Breast epithelium (tissue), 4 donors: ENCODE measurements around the gene TMTC1. TPM values are rescaled to one million over a fixed set of nuclear protein-coding genes. Genes with fewer than 3 reads are reported as not detected.
"Not testable (repeated sequence)": the region's sequence is repeated elsewhere in the genome, so short reads cannot be mapped to it uniquely, and the experiment has no call there.

Experiments
- DNase-seq, 2 donors: peaks; one replicate each; pipeline ENCODE4 v3.0.0-alpha.2; 2019; ENCODE audit warnings: low spot score in 2 of 2
- H3K27ac ChIP-seq, 2 donors: fragments of 200-600 bp; sonication (generic) in 1 of 2; one replicate each; pipeline ENCODE4 v1.5.1; 2016 to 2019; ENCODE audit warnings: mild to moderate bottlenecking in 1 of 2
- H3K27me3 ChIP-seq, 2 donors: fragments of 200-600 bp; sonication (generic) in 1 of 2; one replicate each; pipeline versions ENCODE4 v1.5.1 to v1.6.0; 2017 to 2019; ENCODE audit warnings: control low read depth in 1 of 2, mild to moderate bottlenecking in 1 of 2
- H3K36me3 ChIP-seq: fragments of 200-600 bp; one replicate; pipeline ENCODE4 v1.5.1; 2019
- H3K4me1 ChIP-seq, 2 donors: fragments of 200-600 bp; sonication (generic); one replicate each; pipeline ENCODE4 v1.5.1; 2016 to 2019; ENCODE audit warnings: control low read depth in 1 of 2
- H3K4me3 ChIP-seq, 3 donors: fragments of 200-600 bp; sonication (generic); 1 replicate in 2 of 3; 2 replicates in 1 of 3; pipeline ENCODE4 v1.5.1; 2016 to 2019; ENCODE audit warnings: mild to moderate bottlenecking in 3 of 3, moderate library complexity in 2 of 3
- H3K9me3 ChIP-seq, 2 donors: fragments of 200-600 bp; sonication (generic) in 1 of 2; one replicate each; pipeline ENCODE4 v1.5.1; 2016 to 2019; ENCODE audit warnings: control low read depth in 1 of 2
- POLR2A ChIP-seq: fragments of 450-650 bp; IDR thresholded peaks from one replicate; pipeline ENCODE4 v1.6.1; 2016; ENCODE audit warnings: antibody characterized with exemption, mild to moderate bottlenecking, moderate library complexity
- POLR2AphosphoS5 ChIP-seq, 3 donors: sonication (generic); formaldehyde crosslinking; IDR thresholded peaks; one replicate each; pipeline ENCODE4 v1.6.1; 2017; ENCODE audit warnings: antibody characterized with exemption in 3 of 3
- intact Hi-C: fragments of 100-400 bp; cut with DNase I; formaldehyde crosslinking; loops from one replicate; pipeline ENCODE4 v1.15.1; 2023; ENCODE audit warnings: low total_unique reads
- total RNA-seq, 3 donors: library from RNA; depleted of rRNA; stranded (reverse); fragments of >200 nt; gene quantifications; one replicate each; pipeline ENCODE4 v1.1.0, GENCODE V29; 2016
- TF ChIP-seq, protein P1 (sequence below), 3 donors: fragments of 450-650 bp; IDR thresholded peaks; one replicate each; pipeline ENCODE4 v1.5.1; 2016 to 2017; ENCODE audit warnings: antibody characterized with exemption in 3 of 3, mild to moderate bottlenecking in 3 of 3, moderate library complexity in 3 of 3

Gene TMTC1
- total RNA-seq, 3 donors from 2014 or later = 49.9 to 87.2 (median 71.8) TPM

GRCh38 chr12:29816874-29817725, 33.4 kb upstream of the TMTC1 start:
- TF ChIP-seq POLR2A (no peak), POLR2AphosphoS5 (IDR thresholded peaks at IDR 0.05) (no peak)
- Histone ChIP-seq H3K36me3 (no peaks in the 10 kb centered on the region), H3K4me1 (no peaks in the 10 kb centered on the region), H3K27me3 (no peaks in the 10 kb centered on the region), H3K9me3 (no peaks in the 10 kb centered on the region), H3K27ac (no peak overlapping the region), H3K4me3 (no peak overlapping the region)
- intact Hi-C loops = no loop called here
- DNase-seq = no peak

GRCh38 chr12:29809616-29810361, 26.0 kb upstream of the TMTC1 start:
- not testable (repeated sequence) for DNase-seq

GRCh38 chr12:29807129-29807528, 23.4 kb upstream of the TMTC1 start:
- Histone ChIP-seq H3K9me3 (no peaks in the 10 kb centered on the region), H3K36me3 (no peaks in the 10 kb centered on the region), H3K4me1 (no peaks in the 10 kb centered on the region), H3K27me3 (no peaks in the 10 kb centered on the region), H3K27ac (no peak overlapping the region), H3K4me3 (no peak overlapping the region)
- DNase-seq = no peak
- TF ChIP-seq POLR2AphosphoS5 (IDR thresholded peaks at IDR 0.05) (no peak), POLR2A (no peak)
- TF ChIP-seq, protein P1, sequence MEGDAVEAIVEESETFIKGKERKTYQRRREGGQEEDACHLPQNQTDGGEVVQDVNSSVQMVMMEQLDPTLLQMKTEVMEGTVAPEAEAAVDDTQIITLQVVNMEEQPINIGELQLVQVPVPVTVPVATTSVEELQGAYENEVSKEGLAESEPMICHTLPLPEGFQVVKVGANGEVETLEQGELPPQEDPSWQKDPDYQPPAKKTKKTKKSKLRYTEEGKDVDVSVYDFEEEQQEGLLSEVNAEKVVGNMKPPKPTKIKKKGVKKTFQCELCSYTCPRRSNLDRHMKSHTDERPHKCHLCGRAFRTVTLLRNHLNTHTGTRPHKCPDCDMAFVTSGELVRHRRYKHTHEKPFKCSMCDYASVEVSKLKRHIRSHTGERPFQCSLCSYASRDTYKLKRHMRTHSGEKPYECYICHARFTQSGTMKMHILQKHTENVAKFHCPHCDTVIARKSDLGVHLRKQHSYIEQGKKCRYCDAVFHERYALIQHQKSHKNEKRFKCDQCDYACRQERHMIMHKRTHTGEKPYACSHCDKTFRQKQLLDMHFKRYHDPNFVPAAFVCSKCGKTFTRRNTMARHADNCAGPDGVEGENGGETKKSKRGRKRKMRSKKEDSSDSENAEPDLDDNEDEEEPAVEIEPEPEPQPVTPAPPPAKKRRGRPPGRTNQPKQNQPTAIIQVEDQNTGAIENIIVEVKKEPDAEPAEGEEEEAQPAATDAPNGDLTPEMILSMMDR (IDR thresholded peaks at IDR 0.05) = no peak
- intact Hi-C loops = no loop called here

More at GRCh38 chr12:29809616-29810361, 26.0 kb upstream of the TMTC1 start:
- H3K4me1 ChIP-seq, H3K4me3 ChIP-seq, H3K27me3 ChIP-seq, H3K36me3 ChIP-seq, H3K27ac ChIP-seq, intact Hi-C loops, H3K9me3 ChIP-seq: not testable (repeated sequence)

DNA sequence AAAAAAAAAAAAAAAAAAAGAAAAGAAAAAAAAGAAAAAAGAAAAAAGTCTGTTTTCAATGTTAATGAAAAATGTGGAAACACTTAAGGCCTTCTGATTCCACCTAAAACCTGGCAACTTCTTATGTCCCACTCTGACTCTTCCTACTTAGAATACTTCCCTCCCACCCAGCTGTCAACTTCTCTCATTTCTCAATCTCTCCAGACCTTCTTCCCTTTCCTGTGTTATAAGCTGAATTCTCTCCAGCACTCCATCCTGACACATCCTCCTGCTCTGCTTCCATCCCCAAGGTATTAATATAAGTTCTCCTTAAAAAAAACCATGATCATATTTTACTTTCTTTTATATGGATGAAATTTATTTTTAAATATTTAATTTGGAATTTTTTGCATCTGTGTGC, 20.3 kb upstream of the TMTC1 start:
- Histone ChIP-seq H3K9me3 (no peaks in the 10 kb centered on the region), H3K27ac (no peak overlapping the region), H3K4me1 (no peaks in the 10 kb centered on the region), H3K4me3 (no peak overlapping the region), H3K27me3 (no peaks in the 10 kb centered on the region), H3K36me3 (no peaks in the 10 kb centered on the region)
- TF ChIP-seq POLR2A (no peak), POLR2AphosphoS5 (IDR thresholded peaks at IDR 0.05) (no peak)
- no peak for DNase-seq
- intact Hi-C loops = no loop called here

DNA sequence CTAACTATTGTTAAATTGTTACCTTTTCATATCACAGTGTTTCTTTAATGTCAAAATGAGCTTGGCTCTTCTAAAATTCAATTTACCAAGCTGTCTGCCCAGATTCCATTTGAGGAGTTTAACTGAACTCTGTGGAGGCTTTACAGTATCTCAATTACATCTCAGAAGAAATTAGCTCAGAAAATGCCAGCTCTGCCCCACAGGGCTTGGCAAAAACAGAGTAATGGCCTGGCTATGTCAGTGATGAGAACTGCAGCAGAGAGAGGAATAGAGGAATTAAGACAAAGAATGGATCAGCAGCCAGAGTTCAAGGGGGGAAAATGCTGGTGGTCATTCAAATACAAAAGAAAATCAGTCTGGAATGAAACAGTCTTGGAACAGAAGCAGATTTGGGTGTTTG, 15.8 kb upstream of the TMTC1 start:
- intact Hi-C loops = no loop called here
- TF ChIP-seq, protein P1 (IDR thresholded peaks at IDR 0.05) = no peak
- TF ChIP-seq POLR2AphosphoS5 (IDR thresholded peaks at IDR 0.05) (no peak), POLR2A (no peak)
- peak overlapping the region; percentile 54 to 63 for H3K27ac ChIP-seq
- H3K9me3 ChIP-seq = no peaks in the 10 kb centered on the region
- no peaks in the 10 kb centered on the region for H3K27me3 ChIP-seq
- no peaks in the 10 kb centered on the region for H3K36me3 ChIP-seq
- no peak overlapping the region for H3K4me3 ChIP-seq
- DNase-seq = no peak
- no peaks in the 10 kb centered on the region for H3K4me1 ChIP-seq

- no peak for DNase-seq
- no peaks in the 10 kb centered on the region for H3K36me3 ChIP-seq
- H3K27me3 ChIP-seq = no peaks in the 10 kb centered on the region
- no peak for TF ChIP-seq POLR2AphosphoS5 (IDR thresholded peaks at IDR 0.05)
- no peak overlapping the region for H3K4me3 ChIP-seq
- H3K27ac ChIP-seq = peak overlapping the region; percentile 38 to 59
- no peaks in the 10 kb centered on the region for H3K9me3 ChIP-seq
- intact Hi-C loops = no loop called here
- no peaks in the 10 kb centered on the region for H3K4me1 ChIP-seq
These were observed 14.0 kb upstream of the TMTC1 start for GRCh38 chr12:29797565-29798355.
